Measurements from ENCODE around the gene SHF. TPM values are rescaled to one million over a fixed set of nuclear protein-coding genes. Genes with fewer than 3 reads are reported as not detected.

SHF gene
- total RNA-seq, 2 donors from 2014 or later: 42.0 to 53.8 TPM

DNA sequence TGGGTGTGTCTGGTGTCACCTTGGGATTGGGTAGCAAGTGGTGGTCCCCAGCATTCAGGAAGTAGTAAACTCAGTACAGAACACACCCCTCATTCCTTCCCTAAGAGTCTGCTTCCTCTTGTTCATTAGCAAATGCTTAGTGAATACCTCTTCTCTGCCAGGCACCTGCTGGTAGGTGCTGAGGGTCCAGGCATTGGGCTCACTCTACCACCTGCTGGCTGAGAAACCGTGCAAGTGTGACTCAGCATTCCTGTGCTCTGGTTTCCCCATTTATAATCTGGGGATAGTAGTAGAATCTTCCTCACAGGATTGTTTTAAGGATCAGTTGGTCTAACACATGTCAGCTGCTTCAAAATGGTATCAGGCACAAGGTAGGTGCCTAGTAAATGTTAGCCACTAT lies 4.8 kb downstream of the SHF start:
- WGBS, 2 experiments (ENCODE audit: insufficient coverage in 1 of 2, insufficient read length in 1 of 2): 17 to 44% methylated on average over 1 of the region's 1 CpG
- H3K36me3 Mint-ChIP-seq (ENCODE audit: low read depth): peaks cover 20% of the 10 kb centered on the region
- H3K4me3 Mint-ChIP-seq: no peak overlapping the region
- Histone ChIP-seq H3K4me3 (ENCODE audit: low read length) (no peak overlapping the region), H3K4me1 (ENCODE audit: control insufficient read depth, insufficient read depth, low read length) (peaks cover 10% of the 10 kb centered on the region), H3K27ac (ENCODE audit: low read depth, low read length) (no peak overlapping the region), H3K9ac (ENCODE audit: extremely low read depth, low read length, poor library complexity, severe bottlenecking) (no peak overlapping the region), H3K36me3 (ENCODE audit: control insufficient read depth, insufficient read depth, low read length) (no peaks in the 10 kb centered on the region), H3K27me3 (ENCODE audit: control insufficient read depth, insufficient read depth, low read length, poor library complexity, severe bottlenecking) (no peaks in the 10 kb centered on the region), H3K9me3 (ENCODE audit: control insufficient read depth, low read length) (no peaks in the 10 kb centered on the region)
- TF ChIP-seq, protein P1, sequence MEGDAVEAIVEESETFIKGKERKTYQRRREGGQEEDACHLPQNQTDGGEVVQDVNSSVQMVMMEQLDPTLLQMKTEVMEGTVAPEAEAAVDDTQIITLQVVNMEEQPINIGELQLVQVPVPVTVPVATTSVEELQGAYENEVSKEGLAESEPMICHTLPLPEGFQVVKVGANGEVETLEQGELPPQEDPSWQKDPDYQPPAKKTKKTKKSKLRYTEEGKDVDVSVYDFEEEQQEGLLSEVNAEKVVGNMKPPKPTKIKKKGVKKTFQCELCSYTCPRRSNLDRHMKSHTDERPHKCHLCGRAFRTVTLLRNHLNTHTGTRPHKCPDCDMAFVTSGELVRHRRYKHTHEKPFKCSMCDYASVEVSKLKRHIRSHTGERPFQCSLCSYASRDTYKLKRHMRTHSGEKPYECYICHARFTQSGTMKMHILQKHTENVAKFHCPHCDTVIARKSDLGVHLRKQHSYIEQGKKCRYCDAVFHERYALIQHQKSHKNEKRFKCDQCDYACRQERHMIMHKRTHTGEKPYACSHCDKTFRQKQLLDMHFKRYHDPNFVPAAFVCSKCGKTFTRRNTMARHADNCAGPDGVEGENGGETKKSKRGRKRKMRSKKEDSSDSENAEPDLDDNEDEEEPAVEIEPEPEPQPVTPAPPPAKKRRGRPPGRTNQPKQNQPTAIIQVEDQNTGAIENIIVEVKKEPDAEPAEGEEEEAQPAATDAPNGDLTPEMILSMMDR (conservative IDR thresholded peaks at IDR 0.05): no peak
- peak; percentile 76 for DNase-seq
- peaks cover 42% of the 10 kb centered on the region for H3K4me1 Mint-ChIP-seq
- H3K27me3 Mint-ChIP-seq (ENCODE audit: insufficient read depth): peaks cover 1% of the 10 kb centered on the region
- no peak overlapping the region for H3K27ac Mint-ChIP-seq
- H3K9me3 Mint-ChIP-seq: no peaks in the 10 kb centered on the region

- Histone ChIP-seq H3K9ac (ENCODE audit: extremely low read depth, low read length, poor library complexity, severe bottlenecking) (no peak overlapping the region), H3K27me3 (ENCODE audit: control insufficient read depth, insufficient read depth, low read length, poor library complexity, severe bottlenecking) (no peaks in the 10 kb centered on the region), H3K4me3 (ENCODE audit: low read length) (no peak overlapping the region), H3K9me3 (ENCODE audit: control insufficient read depth, low read length) (no peaks in the 10 kb centered on the region), H3K36me3 (ENCODE audit: control insufficient read depth, insufficient read depth, low read length) (no peaks in the 10 kb centered on the region), H3K4me1 (ENCODE audit: control insufficient read depth, insufficient read depth, low read length) (peaks cover 10% of the 10 kb centered on the region), H3K27ac (ENCODE audit: low read depth, low read length) (no peak overlapping the region)
- H3K9me3 Mint-ChIP-seq: no peaks in the 10 kb centered on the region
- peaks cover 42% of the 10 kb centered on the region for H3K4me1 Mint-ChIP-seq
- H3K27me3 Mint-ChIP-seq (ENCODE audit: insufficient read depth): no peaks in the 10 kb centered on the region
- WGBS, 2 experiments (ENCODE audit: insufficient coverage in 1 of 2, insufficient read length in 1 of 2): 73 to 85% methylated on average over 3 to 9 of the region's 9 CpGs
- H3K36me3 Mint-ChIP-seq (ENCODE audit: low read depth): peaks cover 33% of the 10 kb centered on the region
- H3K27ac Mint-ChIP-seq: no peak overlapping the region
- H3K4me3 Mint-ChIP-seq: no peak overlapping the region
- TF ChIP-seq, protein P1 (conservative IDR thresholded peaks at IDR 0.05): no peak
- peak; percentile 44 for DNase-seq
These were observed 6.1 kb downstream of the SHF start for GRCh38 chr15:45181491-45182285.

- peaks cover 6% of the 10 kb centered on the region for H3K4me1 ChIP-seq (ENCODE audit: control insufficient read depth, insufficient read depth, low read length)
- H3K36me3 ChIP-seq (ENCODE audit: control insufficient read depth, insufficient read depth, low read length): no peaks in the 10 kb centered on the region
- H3K27ac ChIP-seq (ENCODE audit: low read depth, low read length): no peak overlapping the region
- Mint-ChIP-seq H3K27ac (no peak overlapping the region), H3K27me3 (ENCODE audit: insufficient read depth) (no peaks in the 10 kb centered on the region), H3K36me3 (ENCODE audit: low read depth) (peaks cover 36% of the 10 kb centered on the region), H3K4me3 (no peak overlapping the region), H3K4me1 (peaks cover 34% of the 10 kb centered on the region), H3K9me3 (no peaks in the 10 kb centered on the region)
- TF ChIP-seq, protein P1 (conservative IDR thresholded peaks at IDR 0.05): no peak
- no peaks in the 10 kb centered on the region for H3K9me3 ChIP-seq (ENCODE audit: control insufficient read depth, low read length)
- no peak overlapping the region for H3K4me3 ChIP-seq (ENCODE audit: low read length)
- no peak for DNase-seq
- no peaks in the 10 kb centered on the region for H3K27me3 ChIP-seq (ENCODE audit: control insufficient read depth, insufficient read depth, low read length, poor library complexity, severe bottlenecking)
- H3K9ac ChIP-seq (ENCODE audit: extremely low read depth, low read length, poor library complexity, severe bottlenecking): no peak overlapping the region
- WGBS, 2 experiments (ENCODE audit: insufficient coverage in 1 of 2, insufficient read length in 1 of 2): 84 to 100% methylated on average over 2 to 8 of the region's 8 CpGs
These were observed 6.9 kb downstream of the SHF start for GRCh38 chr15:45180648-45181436.

Data from endodermal cell (in vitro differentiated cells).